Stimulated activated CD4-positive, alpha-beta T cell treated with anti-CD3 and anti-CD28 coated beads, Interleukin-2, amount 100 ng/mL, for 24 hours (primary cell): ENCODE results near the gene GPR45.

Source experiments
- DNase-seq, 2 donors: peaks; one replicate each; pipeline ENCODE4 v3.0.0-alpha.2; 2020

Gene GPR45

GRCh38 chr2:105255979-105256378 lies 14.4 kb downstream of the GPR45 start:
- DNase-seq = no peak

GRCh38 chr2:105256431-105257047 lies 15.0 kb downstream of the GPR45 start:
- no peak for DNase-seq

- DNase-seq = no peak
Measured at GRCh38 chr2:105257981-105258380, 16.4 kb downstream of the GPR45 start.

- no peak for DNase-seq
Measured at GRCh38 chr2:105258835-105259350, 17.4 kb downstream of the GPR45 start.

- DNase-seq = no peak
Measured at GRCh38 chr2:105261061-105261460, 19.5 kb downstream of the GPR45 start.

GRCh38 chr2:105262651-105263091 lies 21.1 kb downstream of the GPR45 start:
- no peak for DNase-seq

GRCh38 chr2:105269426-105269825 lies 27.9 kb downstream of the GPR45 start:
- DNase-seq = no peak

- DNase-seq = no peak
Measured at GRCh38 chr2:105271393-105272045, 30.0 kb downstream of the GPR45 start.

- no peak for DNase-seq
Measured at GRCh38 chr2:105272176-105272575, 30.6 kb downstream of the GPR45 start.

GRCh38 chr2:105274046-105274445 lies 32.5 kb downstream of the GPR45 start:
- no peak for DNase-seq

GRCh38 chr2:105278654-105279053 lies 37.1 kb downstream of the GPR45 start:
- DNase-seq = no peak

GRCh38 chr2:105279126-105279525 lies 37.6 kb downstream of the GPR45 start:
- no peak for DNase-seq

GRCh38 chr2:105280281-105280680 lies 38.7 kb downstream of the GPR45 start:
- no peak for DNase-seq

- DNase-seq = no peak
Measured at GRCh38 chr2:105283532-105283931, 42.0 kb downstream of the GPR45 start.

GRCh38 chr2:105287692-105288091 lies 46.1 kb downstream of the GPR45 start:
- peak; percentile 26 to 38 for DNase-seq

- no peak for DNase-seq
Measured at GRCh38 chr2:105288133-105288532, 46.6 kb downstream of the GPR45 start.

GRCh38 chr2:105290981-105291660 lies 49.6 kb downstream of the GPR45 start:
- DNase-seq = no peak

- no peak for DNase-seq
Measured at GRCh38 chr2:105291981-105292380, 50.4 kb downstream of the GPR45 start.
